AML-193 (cell line): ENCODE results near the gene ANKRD29.
"Not testable (repeated sequence)": the region's sequence is repeated elsewhere in the genome, so short reads cannot be mapped to it uniquely, and the experiment has no call there.

ENCODE experiments used
- DNase-seq, 2 experiments: peaks; one replicate each; lab custom pipeline; 2025; lab: John Stamatoyannopoulos, UW

ANKRD29 gene

GRCh38 chr18:23557511-23557910, 105.2 kb downstream of the ANKRD29 start:
- DNase-seq = not testable (repeated sequence)

- no peak for DNase-seq
Observed at GRCh38 chr18:23556145-23556780, 106.4 kb downstream of the ANKRD29 start.

DNA sequence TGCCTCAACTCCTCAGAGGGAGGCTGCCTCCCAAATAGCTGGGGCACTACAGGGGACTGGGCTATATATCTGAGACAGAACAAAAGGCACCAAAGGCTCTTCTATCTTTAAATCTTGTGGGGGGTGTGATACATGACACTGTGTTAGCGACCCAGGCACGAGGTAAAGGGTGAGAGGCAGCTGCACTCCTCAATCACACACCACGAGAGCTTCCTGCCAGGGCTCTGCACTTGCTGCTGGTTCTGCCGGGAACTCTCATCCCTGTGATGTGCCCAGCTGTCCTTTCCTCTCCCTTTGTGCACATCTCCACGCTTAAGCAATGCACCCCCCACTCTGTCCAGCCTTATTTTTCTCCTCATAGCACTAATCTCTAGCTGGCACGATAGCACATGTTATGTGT, 108.8 kb downstream of the ANKRD29 start:
- no peak for DNase-seq

GRCh38 chr18:23552505-23552904, 110.2 kb downstream of the ANKRD29 start:
- no peak for DNase-seq

- no peak for DNase-seq
Observed at GRCh38 chr18:23551978-23552377, 110.7 kb downstream of the ANKRD29 start.

GRCh38 chr18:23550898-23551297, 111.8 kb downstream of the ANKRD29 start:
- DNase-seq = no peak
